ENCODE measurements around the gene ZCCHC7. TPM values are rescaled to one million over a fixed set of nuclear protein-coding genes. Genes with fewer than 3 reads are reported as not detected.

ZCCHC7 gene
- total and polyA plus RNA-seq, 2 of the 8 experiments (the other 6 are each of a cell fraction or from before 2014, with no cell fraction given) = 12.2 to 27.5 TPM

GRCh38 chr9:37104183-37104889 is 16.0 kb upstream of the ZCCHC7 start:
- no peaks in the 10 kb centered on the region for H3K36me3 ChIP-seq (ENCODE audit: control insufficient read depth in 2 of 4, insufficient read depth in 4 of 4, low read length in 3 of 4)
- no peak overlapping the region for H3K4me3 ChIP-seq (ENCODE audit: extremely low read depth in 1 of 4, insufficient read depth in 2 of 4, low read depth in 3 of 4, low read length in 4 of 4)
- H2BK120ac ChIP-seq (replicated peaks; ENCODE audit: low read depth, low read length) = no peak overlapping the region
- CTCF ChIA-PET (ENCODE audit: partially characterized antibody) = interaction anchor here (1.1 to 2.6 kb wide), 2 partner anchors 16 to 113 kb away, joined by 3 to 8 read pairs; partner anchors contain the start of gene ZCCHC7
- H3K79me2 ChIP-seq (ENCODE audit: control insufficient read depth in 1 of 2, insufficient read depth in 2 of 2, low read length in 2 of 2) = no peaks in the 10 kb centered on the region
- H2BK15ac ChIP-seq (ENCODE audit: low read length) = no peak overlapping the region
- H3K9me3 ChIP-seq (ENCODE audit: insufficient read depth in 2 of 2, low read depth in 1 of 2, low read length in 1 of 2) = peaks cover 0 to 3% of the 10 kb centered on the region in 2 experiments; a peak in 1 of 4 replicates
- H3K18ac ChIP-seq (ENCODE audit: extremely low read depth, low read length) = no peak overlapping the region
- H3K23ac ChIP-seq (ENCODE audit: insufficient read length) = no peak overlapping the region
- no peak overlapping the region for H2BK12ac ChIP-seq (ENCODE audit: low read depth, low read length)
- no peak overlapping the region for H3K4ac ChIP-seq (replicated peaks; ENCODE audit: insufficient read length, low read depth, low read length)
- H2BK5ac ChIP-seq (ENCODE audit: low read depth, low read length) = no peak overlapping the region
- peaks cover 0 to 6% (median 0%) of the 10 kb centered on the region in 4 experiments; a peak in 2 of 7 replicates for H3K4me1 ChIP-seq (replicated peaks in 1 of 4; ENCODE audit: control insufficient read depth in 3 of 4, insufficient read depth in 4 of 4, low read length in 3 of 4)
- no peak overlapping the region for H3K4me2 ChIP-seq (ENCODE audit: insufficient read depth in 1 of 2, low read depth in 2 of 2, low read length in 2 of 2)
- no peaks in the 10 kb centered on the region for H4K20me1 ChIP-seq (replicated peaks in 1 of 2; ENCODE audit: control insufficient read depth in 1 of 2, insufficient read depth in 2 of 2, low read length in 2 of 2)
- POLR2A ChIA-PET (ENCODE audit: partially characterized antibody) = no interaction called here
- H4K91ac ChIP-seq (replicated peaks; ENCODE audit: insufficient read length, low read length) = no peak overlapping the region
- H3K27me3 ChIP-seq (replicated peaks in 1 of 4; ENCODE audit: control insufficient read depth in 3 of 4, extremely low read depth in 1 of 4, insufficient read depth in 3 of 4, low read length in 3 of 4) = no peaks in the 10 kb centered on the region
- H3K79me1 ChIP-seq (ENCODE audit: low read depth, low read length) = no peaks in the 10 kb centered on the region
- no peak overlapping the region; the same call in 1 of the 2 replicates for H2AFZ ChIP-seq (ENCODE audit: low read length)
- FAIRE-seq (no peak), DNase-seq (ENCODE audit: low read depth in 1 of 2, low spot score in 2 of 2) (no peak)
- H3K27ac ChIP-seq (ENCODE audit: low read depth, low read length) = no peak overlapping the region
- no peak overlapping the region for H3K56ac ChIP-seq (replicated peaks; ENCODE audit: insufficient read length, low read depth, low read length)
- no peaks in the 10 kb centered on the region for H3K23me2 ChIP-seq (ENCODE audit: low read depth, low read length)
- H3K9ac ChIP-seq (replicated peaks in 1 of 4; ENCODE audit: extremely low read depth in 1 of 4, low read depth in 3 of 4, low read length in 3 of 4) = no peak overlapping the region
- H4K8ac ChIP-seq (ENCODE audit: extremely low read depth, insufficient read depth, low read length) = no peak overlapping the region
- H2BK20ac ChIP-seq (ENCODE audit: low read length) = no peak overlapping the region
- H4K5ac ChIP-seq (ENCODE audit: insufficient read length, low read depth, low read length) = no peak overlapping the region
- no peak overlapping the region for H3K14ac ChIP-seq (ENCODE audit: insufficient read length)
- H2AK5ac ChIP-seq (ENCODE audit: low read depth, low read length) = no peak overlapping the region
- TF ChIP-seq BRCA1 (IDR thresholded peaks at IDR 0.05; ENCODE audit: low read depth, low read length) (no peak), SIN3A (conservative IDR thresholded peaks at IDR 0.05 in 1 of 2, IDR thresholded peaks at IDR 0.05 in 1 of 2; ENCODE audit: low read depth in 1 of 2, low read length in 2 of 2) (no peak), NRF1 (IDR thresholded peaks at IDR 0.05; ENCODE audit: low read depth, low read length) (no peak), TBP (IDR thresholded peaks at IDR 0.05; ENCODE audit: low read depth, low read length) (no peak), GTF2F1 (IDR thresholded peaks at IDR 0.05; ENCODE audit: borderline replicate concordance, low read depth, low read length) (no peak), BACH1 (IDR thresholded peaks at IDR 0.05; ENCODE audit: low read length) (no peak), CHD1 (IDR thresholded peaks at IDR 0.05; ENCODE audit: low read depth, low read length) (no peak), YY1 (IDR thresholded peaks at IDR 0.05; ENCODE audit: low read depth, low read length) (no peak), PHF8 (conservative IDR thresholded peaks at IDR 0.05; ENCODE audit: low read depth, low read length) (no peak), CBX5 (IDR thresholded peaks at IDR 0.05; ENCODE audit: low read depth, low read length) (no peak), CTCF (IDR thresholded peaks at IDR 0.05; ENCODE audit: control extremely low read depth in 1 of 3, insufficient read depth in 1 of 3, low read depth in 1 of 3, low read length in 3 of 3) (no peak)
